BJ (cell line): Measurements from ENCODE around the gene PARP8. TPM values are rescaled to one million over a fixed set of nuclear protein-coding genes. Genes with fewer than 3 reads are reported as not detected.
"Not testable (repeated sequence)": the region's sequence is repeated elsewhere in the genome, so short reads cannot be mapped to it uniquely, and the experiment has no call there.

ENCODE experiments used
- CTCF ChIA-PET: fragments of 350-600 bp; formaldehyde crosslinking; extraction: SDS; loops from one replicate; lab custom pipeline; 2021; ENCODE audit warnings: antibody characterized with exemption, inconsistent platforms; lab: Yijun Ruan, JAX
- POLR2A ChIA-PET: fragments of 300-600 bp; sonication (Branson Sonifier 250); formaldehyde crosslinking; extraction: SDS; loops from one replicate; lab custom pipeline; 2021; ENCODE audit warnings: antibody characterized with exemption; lab: Charles Lee
- DNase-seq: peaks from one replicate; pipeline ENCODE4 v3.0.0-alpha.2; 2011; ENCODE audit warnings: low read depth
- H3K27me3 ChIP-seq: 2 replicates; pipeline ENCODE4 v1.6.0; 2011; ENCODE audit warnings: low read length; ENCODE audit not compliant: control insufficient read depth, insufficient read depth
- H3K36me3 ChIP-seq: 2 replicates; pipeline ENCODE4 v1.5.1; 2011; ENCODE audit warnings: low read length; ENCODE audit not compliant: control insufficient read depth, insufficient read depth
- H3K4me3 ChIP-seq: 2 replicates; pipeline ENCODE4 v1.5.1; 2011; ENCODE audit warnings: low read depth, mild to moderate bottlenecking, control low read depth, low read length
- CTCF ChIP-seq: IDR thresholded peaks from 2 replicates; pipeline ENCODE4 v1.5.1; 2011; ENCODE audit warnings: low read depth, mild to moderate bottlenecking, control low read depth, inconsistent platforms, low read length, moderate library complexity; ENCODE audit not compliant: insufficient read depth
- polyA plus RNA-seq: library from polyadenylated mRNA; depleted of rRNA; stranded (reverse); fragments of >200 nt; gene quantifications from 2 replicates; pipeline ENCODE4 v1.2.3, GENCODE V29; 2011

Gene PARP8
- polyA plus RNA-seq, 1 experiment = 5.0 TPM

GRCh38 chr5:50691399-50692016, 25.1 kb downstream of the PARP8 start:
- Histone ChIP-seq H3K36me3 (no peaks in the 10 kb centered on the region), H3K27me3 (no peaks in the 10 kb centered on the region), H3K4me3 (no peak overlapping the region)
- POLR2A ChIA-PET = no interaction called here
- CTCF ChIA-PET = no interaction called here
- DNase-seq = no peak
- TF ChIP-seq CTCF = no peak

- CTCF ChIA-PET = no interaction called here
- no peak for DNase-seq
- TF ChIP-seq CTCF = no peak
- H3K27me3 ChIP-seq = no peaks in the 10 kb centered on the region
- POLR2A ChIA-PET = no interaction called here
- H3K4me3 ChIP-seq = no peak overlapping the region
- no peaks in the 10 kb centered on the region for H3K36me3 ChIP-seq
Observed at GRCh38 chr5:50694027-50694590, 27.7 kb downstream of the PARP8 start.

GRCh38 chr5:50694626-50695025, 28.2 kb downstream of the PARP8 start:
- CTCF ChIA-PET, H3K27me3 ChIP-seq, DNase-seq, H3K36me3 ChIP-seq, H3K4me3 ChIP-seq, POLR2A ChIA-PET: not testable (repeated sequence)

GRCh38 chr5:50697739-50698138, 31.3 kb downstream of the PARP8 start:
- ChIA-PET POLR2A (no interaction called here), CTCF (no interaction called here)
- no peak overlapping the region for H3K4me3 ChIP-seq
- no peaks in the 10 kb centered on the region for H3K36me3 ChIP-seq
- no peak for DNase-seq
- H3K27me3 ChIP-seq = no peaks in the 10 kb centered on the region
- no peak for TF ChIP-seq CTCF

GRCh38 chr5:50699737-50700136, 33.3 kb downstream of the PARP8 start:
- CTCF ChIA-PET = no interaction called here
- H3K4me3 ChIP-seq = no peak overlapping the region
- H3K36me3 ChIP-seq = no peaks in the 10 kb centered on the region
- no peaks in the 10 kb centered on the region for H3K27me3 ChIP-seq
- POLR2A ChIA-PET = no interaction called here
- no peak for TF ChIP-seq CTCF
- no peak for DNase-seq

- TF ChIP-seq CTCF = no peak
- DNase-seq = no peak
- ChIA-PET CTCF (no interaction called here), POLR2A (no interaction called here)
- no peaks in the 10 kb centered on the region for H3K27me3 ChIP-seq
- no peak overlapping the region for H3K4me3 ChIP-seq
- no peaks in the 10 kb centered on the region for H3K36me3 ChIP-seq
Observed at GRCh38 chr5:50700706-50701105, 34.3 kb downstream of the PARP8 start.
